GM12878 (cell line): ENCODE results near the gene FLNC. TPM values are rescaled to one million over a fixed set of nuclear protein-coding genes. Genes with fewer than 3 reads are reported as not detected.

ENCODE experiments used
- ATAC-seq: fragments of 200-7000 bp; cut with Tn5 transposase; 3 replicates; pipeline ENCODE4 v1.9.1; 2020; ENCODE audit warnings: mild to moderate bottlenecking, moderate library complexity
- BruUV-seq: library from RNA; stranded (reverse); fragments of 400-500 nt; replicated peaks from 2 replicates; lab custom pipeline; 2021; lab: Mats Ljungman, UMichigan
- CTCF ChIA-PET: fragments of 300-600 bp; sonication (Branson Sonifier 250); formaldehyde crosslinking; extraction: SDS; loops from one replicate; lab custom pipeline; 2021; ENCODE audit warnings: inconsistent platforms; lab: Yijun Ruan, JAX
- POLR2A ChIA-PET: fragments of 350-600 bp; formaldehyde crosslinking; extraction: SDS; loops from one replicate; lab custom pipeline; 2021; ENCODE audit warnings: inconsistent platforms; lab: Charles Lee
- RAD21 ChIA-PET: fragments of 300-600 bp; sonication (Branson Sonifier 250); formaldehyde crosslinking; loops from one replicate; lab custom pipeline; 2023; ENCODE audit warnings: antibody characterized with exemption; ENCODE audit not compliant: unreplicated experiment; lab: Charles Lee
- SMC1A ChIA-PET: fragments of 300-600 bp; sonication (Branson Sonifier 250); formaldehyde crosslinking; loops from one replicate; lab custom pipeline; 2023; ENCODE audit not compliant: unreplicated experiment, uncharacterized antibody; lab: Charles Lee
- DNase-seq: peaks from one replicate; pipeline ENCODE4 v3.0.0-alpha.2; 2011; ENCODE audit warnings: low read depth, low spot score
- FAIRE-seq: peaks from 3 replicates; lab custom pipeline; 2011; peaks lifted over from hg19 to GRCh38; lab: Jason Lieb, UNC
- H2AFZ ChIP-seq: 2 replicates; pipeline ENCODE4 v1.6.0; 2011; ENCODE audit warnings: low read depth, low read length, control low read depth; ENCODE audit not compliant: control insufficient read depth
- H3K27ac ChIP-seq: 2 replicates; pipeline ENCODE4 v1.5.1; 2011; ENCODE audit warnings: control low read depth; ENCODE audit not compliant: control insufficient read depth, insufficient read depth
- H3K27me3 ChIP-seq, 2 experiments: replicated peaks in 1 of 2; 2 replicates each; pipeline versions ENCODE4 v1.6.0 to v1.6.1; 2011; ENCODE audit warnings: low read length in 1 of 2; ENCODE audit not compliant: control insufficient read depth in 2 of 2, insufficient read depth in 2 of 2
- H3K36me3 ChIP-seq, 2 experiments: 2 replicates each; pipeline ENCODE4 v1.5.1; 2011; ENCODE audit warnings: low read length in 1 of 2; ENCODE audit not compliant: control insufficient read depth in 2 of 2, insufficient read depth in 2 of 2
- H3K4me1 ChIP-seq: 2 replicates; pipeline ENCODE4 v1.6.1; 2011; ENCODE audit warnings: mild to moderate bottlenecking, low read length, moderate library complexity, mixed read lengths; ENCODE audit not compliant: control insufficient read depth, insufficient read depth
- H3K4me2 ChIP-seq: 2 replicates; pipeline ENCODE4 v1.6.0; 2011; ENCODE audit warnings: control low read depth; ENCODE audit not compliant: control insufficient read depth, insufficient read depth
- H3K4me3 ChIP-seq: fragments of 200-600 bp; sonication (generic); 2 replicates; pipeline ENCODE4 v1.5.1; 2016
- H3K79me2 ChIP-seq: 2 replicates; pipeline ENCODE4 v1.6.0; 2011; ENCODE audit warnings: low read length; ENCODE audit not compliant: control insufficient read depth, insufficient read depth
- H3K9ac ChIP-seq: 2 replicates; pipeline ENCODE4 v1.8.0; 2011; ENCODE audit warnings: low read length, control low read depth, mixed read lengths; ENCODE audit not compliant: control insufficient read depth, insufficient read depth
- H3K9me3 ChIP-seq: replicated peaks from 3 replicates; pipeline ENCODE4 v1.5.1; 2011; ENCODE audit warnings: mild to moderate bottlenecking, low read length; ENCODE audit not compliant: control insufficient read depth, insufficient read depth
- H4K20me1 ChIP-seq: 2 replicates; pipeline ENCODE4 v1.6.0; 2011; ENCODE audit not compliant: control insufficient read depth, insufficient read depth
- CTCF ChIP-seq, 3 experiments: IDR thresholded peaks in 2 of 3; conservative IDR thresholded peaks in 1 of 3; 2 replicates each; pipeline ENCODE4 v1.5.1; 2011; ENCODE audit warnings: low read depth in 3 of 3, low read length in 3 of 3, mild to moderate bottlenecking in 3 of 3, control low read depth in 2 of 3, moderate library complexity in 2 of 3, inconsistent platforms in 1 of 3, mixed read lengths in 1 of 3; ENCODE audit not compliant: control insufficient read depth in 2 of 3, insufficient read depth in 1 of 3; ENCODE audit errors: extremely low read depth in 1 of 3
- NR2F1 ChIP-seq: fragments of 450-650 bp; conservative IDR thresholded peaks from 2 replicates; pipeline ENCODE4 v1.6.1; 2017; ENCODE audit warnings: mild to moderate bottlenecking
- PAX8 ChIP-seq: fragments of 450-650 bp; IDR thresholded peaks from 2 replicates; pipeline ENCODE4 v1.6.1; 2017; ENCODE audit warnings: mild to moderate bottlenecking, moderate library complexity
- ZNF24 ChIP-seq: fragments of 450-650 bp; IDR thresholded peaks from 2 replicates; pipeline ENCODE4 v1.6.1; 2017; ENCODE audit warnings: antibody characterized with exemption, mild to moderate bottlenecking
- WGBS: methylation state at CpG from one replicate; pipeline ENCODE4 v1.1.6; 2016; ENCODE audit warnings: low lambda C conversion rate; ENCODE audit not compliant: insufficient replicate concordance, insufficient coverage; ENCODE audit errors: missing lambda C conversion rate; 5-methylcytosine and 5-hydroxymethylcytosine counted together
- in situ Hi-C: fragments of 300-500 bp; cut with MboI; formaldehyde crosslinking; loops from 9 replicates; pipeline ENCODE4 v1.14.3; 2018; ENCODE audit warnings: mixed read lengths
- intact Hi-C: fragments of 100-400 bp; cut with micrococcal nuclease; formaldehyde crosslinking; loops from one replicate; pipeline ENCODE4 v1.14.2; 2022; ENCODE audit not compliant: unreplicated experiment
- polyA plus RNA-seq, 11 experiments: library from polyadenylated mRNA; depleted of rRNA in 4 of 11; unstranded in 6 of 11; stranded (reverse) in 5 of 11; fragments of >200 nt; fragmentation: Nextera tagmentation in 4 of 11; fragmentation: Illumina TruSeq in 1 of 11; extraction: Ambion mirVana in 4 of 11; extraction: Trizol in 1 of 11; gene quantifications; 1 replicate in 1 of 11; 2 replicates in 10 of 11; pipeline versions ENCODE4 v1.2.1 to v1.2.3, GENCODE V29; 2011 to 2016; ENCODE audit warnings: inconsistent platforms in 2 of 11, missing spikeins in 2 of 11, low read depth in 1 of 11
- total RNA-seq, 4 experiments: library from RNA; depleted of rRNA in 3 of 4; stranded (reverse); fragments of >200 nt in 3 of 4; fragmentation: Illumina TruSeq in 1 of 4; extraction: Trizol in 1 of 4; gene quantifications; 2 replicates each; pipeline versions ENCODE4 v1.2.1 to v1.2.3, GENCODE V29; 2013 to 2021

FLNC gene
- total and polyA plus RNA-seq, 10 of the 15 experiments (the other 5 are each of a cell fraction or from before 2014, with no cell fraction given): 0.01 to 0.21 (median 0.06) TPM; not detected in 3

- in situ Hi-C loops: no loop called here
- H3K27ac ChIP-seq: no peak overlapping the region
- ATAC-seq: no peak
- FAIRE-seq: no peak
- 53% methylated on average over 10 of the region's 10 CpGs for WGBS
- H3K4me2 ChIP-seq: no peak overlapping the region
- no peaks in the 10 kb centered on the region for H4K20me1 ChIP-seq
- RAD21 ChIA-PET: interaction anchor here (1.1 to 1.2 kb wide), 3 partner anchors 21 to 231 kb away, joined by 3 to 4 read pairs (median 3); no protein-coding TSS in a partner anchor
- H3K36me3 ChIP-seq: no peaks in the 10 kb centered on the region; a peak in 1 of 4 replicates
- SMC1A ChIA-PET: interaction anchor here (1.0 to 1.4 kb wide), 2 partner anchors 81 to 122 kb away, joined by 3 read pairs; no protein-coding TSS in a partner anchor
- CTCF ChIA-PET: interaction anchor here (0.7 to 5.5 kb wide), 4 partner anchors 23 to 573 kb away, joined by 3 to 72 read pairs (median 15); no protein-coding TSS in a partner anchor
- H3K4me3 ChIP-seq: no peak overlapping the region
- no peaks in the 10 kb centered on the region for H3K27me3 ChIP-seq
- no TSS peak for BruUV-seq
- no peaks in the 10 kb centered on the region for H3K9me3 ChIP-seq
- no peak for DNase-seq
- intact Hi-C loops: loop anchor here (5.0 kb wide), 1 partner anchor 123 kb away; the partner anchor contains the start of gene CALU
- H2AFZ ChIP-seq: no peak overlapping the region; the same call in 1 of the 2 replicates
- H3K79me2 ChIP-seq: peaks cover 16% of the 10 kb centered on the region
- H3K9ac ChIP-seq: no peak overlapping the region
- POLR2A ChIA-PET: interaction anchor here (0.7 to 1.1 kb wide), 3 partner anchors 23 to 433 kb away, joined by 3 to 6 read pairs (median 4); no protein-coding TSS in a partner anchor
- peaks cover 8% of the 10 kb centered on the region; the same call in 1 of the 2 replicates for H3K4me1 ChIP-seq
- TF ChIP-seq CTCF (IDR thresholded peaks at IDR 0.05 in 2 of 3, conservative IDR thresholded peaks at IDR 0.05 in 1 of 3; ENCODE audit: control insufficient read depth in 2 of 3, extremely low read depth in 1 of 3, insufficient read depth in 1 of 3, low read depth in 3 of 3, low read length in 3 of 3) (peak in 2 of 3 experiments; percentile 6 to 16; a peak in 1 of 6 replicates), PAX8 (no peak), ZNF24 (peak; percentile 80; the same call in 1 of the 2 replicates), NR2F1 (no peak)
These were observed 30.2 kb downstream of the FLNC start for GRCh38 chr7:128860158-128861073.
